ENCODE data around the gene KANK3.
"Not testable (repeated sequence)": the region's sequence is repeated elsewhere in the genome, so short reads cannot be mapped to it uniquely, and the experiment has no call there.

The KANK3 gene

GRCh38 chr19:8388612-8388958 is 45.5 kb upstream of the KANK3 start:
- H3K27me3 ChIP-seq (ENCODE audit: insufficient read depth, low read depth, severe bottlenecking): no peaks in the 10 kb centered on the region
- H3K36me3 ChIP-seq: peaks cover 9% of the 10 kb centered on the region
- no peaks in the 10 kb centered on the region for H3K9me3 ChIP-seq (ENCODE audit: severe bottlenecking)
- DNase-seq: no peak
- TF ChIP-seq CTCF (IDR thresholded peaks at IDR 0.05; ENCODE audit: low read depth, low read length): no peak
- H3K4me3 ChIP-seq (ENCODE audit: low read depth, low read length): no peak overlapping the region
- H3K27ac ChIP-seq: no peak overlapping the region

GRCh38 chr19:8387688-8388611 is 44.9 kb upstream of the KANK3 start:
- Histone ChIP-seq H3K36me3 (peaks cover 9% of the 10 kb centered on the region), H3K27ac (no peak overlapping the region), H3K4me3 (ENCODE audit: low read depth, low read length) (no peak overlapping the region), H3K27me3 (ENCODE audit: insufficient read depth, low read depth, severe bottlenecking) (no peaks in the 10 kb centered on the region), H3K9me3 (ENCODE audit: severe bottlenecking) (no peaks in the 10 kb centered on the region)
- no peak for TF ChIP-seq CTCF (IDR thresholded peaks at IDR 0.05; ENCODE audit: low read depth, low read length)
- no peak for DNase-seq

- peaks cover 9% of the 10 kb centered on the region for H3K36me3 ChIP-seq
- DNase-seq: no peak
- H3K27ac ChIP-seq: no peak overlapping the region
- H3K27me3 ChIP-seq (ENCODE audit: insufficient read depth, low read depth, severe bottlenecking): no peaks in the 10 kb centered on the region
- TF ChIP-seq CTCF (IDR thresholded peaks at IDR 0.05; ENCODE audit: low read depth, low read length): no peak
- H3K9me3 ChIP-seq (ENCODE audit: severe bottlenecking): no peaks in the 10 kb centered on the region
- H3K4me3 ChIP-seq (ENCODE audit: low read depth, low read length): no peak overlapping the region
Measured at GRCh38 chr19:8386990-8387389, 43.9 kb upstream of the KANK3 start.

- H3K9me3 ChIP-seq (ENCODE audit: severe bottlenecking); DNase-seq; H3K27ac ChIP-seq; H3K27me3 ChIP-seq (ENCODE audit: insufficient read depth, low read depth, severe bottlenecking); H3K4me3 ChIP-seq (ENCODE audit: low read depth, low read length); H3K36me3 ChIP-seq: not testable (repeated sequence)
Measured at GRCh38 chr19:8386419-8386818, 43.4 kb upstream of the KANK3 start.

GRCh38 chr19:8385566-8385965 is 42.5 kb upstream of the KANK3 start:
- H3K36me3 ChIP-seq; H3K4me3 ChIP-seq (ENCODE audit: low read depth, low read length); H3K27me3 ChIP-seq (ENCODE audit: insufficient read depth, low read depth, severe bottlenecking); H3K27ac ChIP-seq; DNase-seq; H3K9me3 ChIP-seq (ENCODE audit: severe bottlenecking): not testable (repeated sequence)

GRCh38 chr19:8385103-8385502 is 42.0 kb upstream of the KANK3 start:
- not testable (repeated sequence) for H3K4me3 ChIP-seq (ENCODE audit: low read depth, low read length); H3K27me3 ChIP-seq (ENCODE audit: insufficient read depth, low read depth, severe bottlenecking); H3K27ac ChIP-seq; DNase-seq; H3K36me3 ChIP-seq; H3K9me3 ChIP-seq (ENCODE audit: severe bottlenecking)

- not testable (repeated sequence) for H3K36me3 ChIP-seq; H3K27me3 ChIP-seq (ENCODE audit: insufficient read depth, low read depth, severe bottlenecking); DNase-seq
Measured at GRCh38 chr19:8384569-8384968, 41.5 kb upstream of the KANK3 start.

GRCh38 chr19:8379156-8379891 is 36.3 kb upstream of the KANK3 start:
- not testable (repeated sequence) for H3K36me3 ChIP-seq; H3K27ac ChIP-seq; H3K4me3 ChIP-seq (ENCODE audit: low read depth, low read length); DNase-seq; H3K9me3 ChIP-seq (ENCODE audit: severe bottlenecking); H3K27me3 ChIP-seq (ENCODE audit: insufficient read depth, low read depth, severe bottlenecking)

More at GRCh38 chr19:8384569-8384968, 41.5 kb upstream of the KANK3 start:
- not testable (repeated sequence) for H3K27ac ChIP-seq; H3K4me3 ChIP-seq (ENCODE audit: low read depth, low read length); H3K9me3 ChIP-seq (ENCODE audit: severe bottlenecking)

Data from WERI-Rb-1 (cell line).